T47D (cell line): ENCODE data around the gene GBA3.

Source experiments
- DNase-seq, 2 experiments: peaks; one replicate each; pipeline versions ENCODE4 v3.0.0 to v3.0.0-alpha.2; 2011 to 2012; ENCODE audit warnings: low read depth in 1 of 2, low spot score in 1 of 2
- JUND ChIP-seq: IDR thresholded peaks from 2 replicates; pipeline ENCODE4 v1.6.1; 2012; ENCODE audit warnings: low read depth
- in situ Hi-C: cut with HindIII; loops from 2 replicates; pipeline ENCODE4 v1.10.0; 2016; ENCODE audit warnings: low sequenced_read_pairs, low pct_unique_long_range_greater_than_20kb

The GBA3 gene

GRCh38 chr4:22824091-22824490 is 131.4 kb downstream of the GBA3 start:
- DNase-seq = peak in 1 of 2 experiments; percentile 2
- TF ChIP-seq JUND = no peak
- in situ Hi-C loops = no loop called here

- in situ Hi-C loops = no loop called here
- DNase-seq = no peak
- TF ChIP-seq JUND = no peak
These were observed 149.8 kb downstream of the GBA3 start for GRCh38 chr4:22842360-22843018.

GRCh38 chr4:22848332-22848731 is 155.6 kb downstream of the GBA3 start:
- no peak for TF ChIP-seq JUND
- DNase-seq = no peak
- in situ Hi-C loops = no loop called here

- DNase-seq = no peak
- in situ Hi-C loops = no loop called here
- TF ChIP-seq JUND = no peak
These were observed 157.3 kb downstream of the GBA3 start for GRCh38 chr4:22850055-22850454.

- in situ Hi-C loops = no loop called here
- no peak for TF ChIP-seq JUND
- DNase-seq = no peak
These were observed 157.9 kb downstream of the GBA3 start for GRCh38 chr4:22850630-22851029.

GRCh38 chr4:22857411-22857810 is 164.7 kb downstream of the GBA3 start:
- DNase-seq = no peak
- in situ Hi-C loops = no loop called here
- no peak for TF ChIP-seq JUND

GRCh38 chr4:22859318-22859717 is 166.6 kb downstream of the GBA3 start:
- no peak for DNase-seq
- TF ChIP-seq JUND = no peak
- in situ Hi-C loops = no loop called here
